ENCODE results near the gene AGT. TPM values are rescaled to one million over a fixed set of nuclear protein-coding genes. Genes with fewer than 3 reads are reported as not detected.
A peak's percentile ranks its signal among the peaks of the same experiment; 100 is the strongest.

Gene AGT
- total RNA-seq, 1 experiment from 2014 or later, result not detected

DNA sequence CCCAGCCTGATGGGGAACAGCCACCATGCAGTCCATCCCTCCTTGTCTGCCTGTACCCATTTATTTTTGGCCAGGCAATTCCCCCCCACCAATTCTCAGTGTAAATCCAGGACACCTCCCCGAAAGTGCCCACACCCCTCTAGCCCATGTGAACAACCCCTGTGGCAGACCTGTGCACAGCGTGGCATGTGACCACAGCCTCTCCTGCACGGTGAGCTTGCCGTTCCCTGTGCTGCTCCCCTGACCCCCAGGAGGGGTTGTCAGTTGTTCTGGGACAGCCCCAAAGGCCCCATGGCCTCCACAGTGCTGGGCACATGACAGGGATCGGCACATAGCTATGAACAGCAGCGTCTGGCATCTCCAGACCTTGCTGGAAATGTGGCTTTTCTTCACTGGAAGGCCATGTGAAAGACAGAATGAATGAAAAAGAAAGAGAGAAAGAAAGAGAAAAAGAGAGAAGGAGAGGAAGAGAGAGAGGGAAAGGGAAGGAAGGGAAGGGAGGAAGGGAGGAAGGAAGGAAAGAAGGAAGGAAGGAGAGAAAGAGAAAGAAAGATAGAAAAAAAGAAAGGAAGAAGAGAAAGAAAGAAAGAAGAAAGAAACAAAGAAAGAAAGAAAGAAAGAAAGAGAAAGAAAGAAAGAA, 37.2 kb upstream of the AGT start:
- no peaks in the 10 kb centered on the region for H3K36me3 ChIP-seq (ENCODE audit: low read depth, low read length)
- BruUV-seq (replicated peaks), result TSS peak; percentile 95
- no peaks in the 10 kb centered on the region for H4K20me1 ChIP-seq (ENCODE audit: low read length)
- DNase-seq, result no peak
- POLR2A ChIA-PET (ENCODE audit: unreplicated experiment), result no interaction called here
- TF ChIP-seq CTCF (conservative IDR thresholded peaks at IDR 0.05; ENCODE audit: low read depth, low read length) (no peak), EZH2 (IDR thresholded peaks at IDR 0.05; ENCODE audit: low read length, unreplicated experiment) (no peak), EZH2phosphoT487 (IDR thresholded peaks at IDR 0.05; ENCODE audit: borderline replicate concordance, low read length) (no peak)
- no peaks in the 10 kb centered on the region for H3K27me3 ChIP-seq (ENCODE audit: low read length)
- H3K4me2 ChIP-seq (ENCODE audit: low read length), result peak overlapping the region; percentile 81
- H3K4me3 ChIP-seq (ENCODE audit: low read length), result peak overlapping the region; percentile 53
- no peaks in the 10 kb centered on the region for H3K79me2 ChIP-seq (ENCODE audit: low read length)
- H2AFZ ChIP-seq (ENCODE audit: low read length), result peak overlapping the region; percentile 52
- no peaks in the 10 kb centered on the region for H3K9me3 ChIP-seq (ENCODE audit: low read length)
- peak overlapping the region; percentile 91 for H3K27ac ChIP-seq (ENCODE audit: low read length)
- CTCF ChIA-PET, result interaction anchor here (1.0 kb wide), 1 partner anchor 21 kb away, joined by 3 read pairs; no protein-coding TSS in a partner anchor
- intact Hi-C loops (cut with micrococcal nuclease), result loop anchor here (1.0 kb wide), 1 partner anchor 9 kb away; no protein-coding TSS in a partner anchor
- peaks cover 55% of the 10 kb centered on the region for H3K4me1 ChIP-seq (ENCODE audit: insufficient read depth, low read length)
- peak overlapping the region; percentile 75 for H3K9ac ChIP-seq (ENCODE audit: low read length)
- ATAC-seq, result peak; percentile 5; the same call in 1 of the 2 replicates
- H3F3A ChIP-seq (ENCODE audit: low read length, unreplicated experiment), result no peaks in the 10 kb centered on the region
- no peaks in the 10 kb centered on the region for H3K9me2 ChIP-seq (replicated peaks; ENCODE audit: low read length)

- CTCF ChIA-PET, result interaction anchor here (1.0 kb wide), 1 partner anchor 22 kb away, joined by 3 read pairs; no protein-coding TSS in a partner anchor
- BruUV-seq (replicated peaks), result no TSS peak
Observed at GRCh38 chr1:230750576-230750975, 36.7 kb upstream of the AGT start.

More at GRCh38 chr1:230750576-230750975, 36.7 kb upstream of the AGT start:
- Histone ChIP-seq H4K20me1 (ENCODE audit: low read length) (no peaks in the 10 kb centered on the region), H3K27ac (ENCODE audit: low read length) (peak overlapping the region; percentile 91), H2AFZ (ENCODE audit: low read length) (no peak overlapping the region), H3K9me2 (replicated peaks; ENCODE audit: low read length) (no peaks in the 10 kb centered on the region), H3K36me3 (ENCODE audit: low read depth, low read length) (no peaks in the 10 kb centered on the region), H3K4me1 (ENCODE audit: insufficient read depth, low read length) (peaks cover 55% of the 10 kb centered on the region), H3K27me3 (ENCODE audit: low read length) (no peaks in the 10 kb centered on the region), H3F3A (ENCODE audit: low read length, unreplicated experiment) (no peaks in the 10 kb centered on the region), H3K79me2 (ENCODE audit: low read length) (no peaks in the 10 kb centered on the region), H3K4me2 (ENCODE audit: low read length) (peak overlapping the region; percentile 81), H3K4me3 (ENCODE audit: low read length) (0 out of 2 replicates have a peak overlapping the region, but pooled peaks have one; percentile 53), H3K9ac (ENCODE audit: low read length) (peak overlapping the region; percentile 75), H3K9me3 (ENCODE audit: low read length) (no peaks in the 10 kb centered on the region)
- TF ChIP-seq CTCF (conservative IDR thresholded peaks at IDR 0.05; ENCODE audit: low read depth, low read length), result no peak
- no peak for TF ChIP-seq EZH2phosphoT487 (IDR thresholded peaks at IDR 0.05; ENCODE audit: borderline replicate concordance, low read length)
- TF ChIP-seq EZH2 (IDR thresholded peaks at IDR 0.05; ENCODE audit: low read length, unreplicated experiment), result no peak
- POLR2A ChIA-PET (ENCODE audit: unreplicated experiment), result no interaction called here
- DNase-seq (peak; percentile 67), ATAC-seq (peak; percentile 32)
- intact Hi-C loops (cut with micrococcal nuclease), result no loop called here

All from PC-3 (cell line).